Mesendoderm (in vitro differentiated cells): ENCODE results near the gene CHTF8.

Experiments used
- DNase-seq: peaks from one replicate; pipeline ENCODE4 v3.0.0; 2013
- H2AK5ac ChIP-seq: 2 replicates; pipeline ENCODE4 v1.6.1; 2013; ENCODE audit warnings: low read length, inconsistent platforms
- H2BK120ac ChIP-seq: 2 replicates; pipeline ENCODE4 v1.6.1; 2013; ENCODE audit warnings: low read depth, mild to moderate bottlenecking, low read length, moderate library complexity, mixed read lengths
- H2BK15ac ChIP-seq: replicated peaks from 2 replicates; pipeline ENCODE4 v1.6.1; 2013; ENCODE audit warnings: low read depth, mild to moderate bottlenecking, moderate library complexity
- H2BK5ac ChIP-seq: 2 replicates; pipeline ENCODE4 v1.6.1; 2013; ENCODE audit warnings: low read length, inconsistent platforms
- H3K18ac ChIP-seq: 2 replicates; pipeline ENCODE4 v1.6.1; 2013; ENCODE audit warnings: mild to moderate bottlenecking, low read length, mixed read lengths
- H3K23ac ChIP-seq: one replicate; pipeline ENCODE4 v1.6.1; 2013; ENCODE audit warnings: low read length
- H3K27ac ChIP-seq: 2 replicates; pipeline ENCODE4 v1.5.1; 2013; ENCODE audit warnings: low read depth, mild to moderate bottlenecking, inconsistent platforms, low read length, moderate library complexity
- H3K27me3 ChIP-seq: 2 replicates; pipeline ENCODE4 v1.6.1; 2013; ENCODE audit warnings: low read length, control low read depth, mild to moderate bottlenecking, inconsistent platforms; ENCODE audit not compliant: insufficient read depth, poor library complexity
- H3K36me3 ChIP-seq: 2 replicates; pipeline ENCODE4 v1.6.1; 2013; ENCODE audit warnings: low read length, inconsistent platforms; ENCODE audit not compliant: control insufficient read depth, insufficient read depth
- H3K4ac ChIP-seq: one replicate; pipeline ENCODE4 v1.6.1; 2013; ENCODE audit warnings: low read depth, mild to moderate bottlenecking, low read length, moderate library complexity
- H3K4me1 ChIP-seq: 2 replicates; pipeline ENCODE4 v1.6.1; 2013; ENCODE audit warnings: low read depth, low read length, inconsistent platforms; ENCODE audit not compliant: control insufficient read depth
- H3K4me2 ChIP-seq: 2 replicates; pipeline ENCODE4 v1.6.1; 2013; ENCODE audit warnings: low read length
- H3K4me3 ChIP-seq: 2 replicates; pipeline ENCODE4 v1.5.1; 2013; ENCODE audit warnings: mild to moderate bottlenecking, low read length
- H3K56ac ChIP-seq: one replicate; pipeline ENCODE4 v1.6.1; 2013; ENCODE audit warnings: low read length
- H3K79me1 ChIP-seq: 2 replicates; pipeline ENCODE4 v1.6.1; 2013; ENCODE audit warnings: low read length, inconsistent platforms
- H3K79me2 ChIP-seq: 2 replicates; pipeline ENCODE4 v1.6.1; 2013; ENCODE audit warnings: mild to moderate bottlenecking, low read length; ENCODE audit not compliant: control insufficient read depth, insufficient read depth
- H3K9ac ChIP-seq: 2 replicates; pipeline ENCODE4 v1.6.1; 2013; ENCODE audit warnings: low read length, inconsistent platforms
- H4K5ac ChIP-seq: one replicate; pipeline ENCODE4 v1.6.1; 2013; ENCODE audit warnings: low read length
- H4K8ac ChIP-seq: one replicate; pipeline ENCODE4 v1.6.1; 2013; ENCODE audit warnings: low read depth, mild to moderate bottlenecking, control low read depth, low read length, moderate library complexity
- WGBS: extraction: QIAGEN DNeasy Blood & Tissue Kit; methylation state at CpG from one replicate; pipeline ENCODE4 v1.1.7; 2013; ENCODE audit warnings: low lambda C conversion rate, missing lambda C conversion rate; ENCODE audit not compliant: insufficient coverage; ENCODE audit errors: extremely low coverage; 5-methylcytosine and 5-hydroxymethylcytosine counted together

CHTF8 gene

GRCh38 chr16:69111216-69111875 lies 21.0 kb downstream of the CHTF8 start:
- H3K4me3 ChIP-seq, result no peak overlapping the region
- no peak overlapping the region for H4K5ac ChIP-seq
- no peak overlapping the region for H2BK15ac ChIP-seq
- H3K23ac ChIP-seq, result no peak overlapping the region
- peaks cover 10% of the 10 kb centered on the region for H3K79me2 ChIP-seq
- H2BK5ac ChIP-seq, result no peak overlapping the region
- no peak overlapping the region for H3K27ac ChIP-seq
- no CpG with 5 or more reads among the region's 6 CpGs for WGBS
- no peak overlapping the region for H2AK5ac ChIP-seq
- no peak overlapping the region for H3K18ac ChIP-seq
- no peak overlapping the region for H3K9ac ChIP-seq
- no peak overlapping the region for H2BK120ac ChIP-seq
- no peak overlapping the region for H3K4me2 ChIP-seq
- H4K8ac ChIP-seq, result no peak overlapping the region
- no peaks in the 10 kb centered on the region for H3K36me3 ChIP-seq
- no peak overlapping the region for H3K4ac ChIP-seq
- H3K4me1 ChIP-seq, result peaks cover 5% of the 10 kb centered on the region
- DNase-seq, result no peak
- no peaks in the 10 kb centered on the region for H3K27me3 ChIP-seq
- H3K56ac ChIP-seq, result no peak overlapping the region
- H3K79me1 ChIP-seq, result peaks cover 3% of the 10 kb centered on the region

GRCh38 chr16:69110406-69110805 lies 22.0 kb downstream of the CHTF8 start:
- H2AK5ac ChIP-seq, result no peak overlapping the region

GRCh38 chr16:69109486-69110270 lies 22.7 kb downstream of the CHTF8 start:
- Histone ChIP-seq H2BK15ac (no peak overlapping the region), H3K4me2 (no peak overlapping the region), H3K79me1 (peaks cover 3% of the 10 kb centered on the region), H3K79me2 (peaks cover 10% of the 10 kb centered on the region), H2AK5ac (no peak overlapping the region), H4K8ac (no peak overlapping the region), H3K4ac (no peak overlapping the region), H3K27ac (no peak overlapping the region), H2BK5ac (no peak overlapping the region), H4K5ac (no peak overlapping the region), H3K9ac (no peak overlapping the region), H3K18ac (no peak overlapping the region), H3K36me3 (no peaks in the 10 kb centered on the region), H3K4me1 (peaks cover 5% of the 10 kb centered on the region), H3K4me3 (no peak overlapping the region), H2BK120ac (no peak overlapping the region), H3K56ac (no peak overlapping the region), H3K23ac (no peak overlapping the region), H3K27me3 (no peaks in the 10 kb centered on the region)
- no CpG with 5 or more reads among the region's 48 CpGs for WGBS
- DNase-seq, result no peak

More at GRCh38 chr16:69110406-69110805, 22.0 kb downstream of the CHTF8 start:
- H3K27me3 ChIP-seq, result no peaks in the 10 kb centered on the region
- H3K36me3 ChIP-seq, result no peaks in the 10 kb centered on the region
- peaks cover 5% of the 10 kb centered on the region for H3K4me1 ChIP-seq
- peaks cover 10% of the 10 kb centered on the region for H3K79me2 ChIP-seq
- H4K5ac ChIP-seq, result no peak overlapping the region
- H2BK5ac ChIP-seq, result no peak overlapping the region
- H3K4me3 ChIP-seq, result no peak overlapping the region
- H2BK120ac ChIP-seq, result no peak overlapping the region
- no peak overlapping the region for H3K18ac ChIP-seq
- H3K4me2 ChIP-seq, result no peak overlapping the region
- H3K56ac ChIP-seq, result no peak overlapping the region
- H3K23ac ChIP-seq, result no peak overlapping the region
- H4K8ac ChIP-seq, result no peak overlapping the region
- H3K9ac ChIP-seq, result no peak overlapping the region
- WGBS, result no CpG with 5 or more reads among the region's 7 CpGs
- no peak overlapping the region for H2BK15ac ChIP-seq
- no peak overlapping the region for H3K4ac ChIP-seq
- H3K27ac ChIP-seq, result no peak overlapping the region
- no peak for DNase-seq
- H3K79me1 ChIP-seq, result peaks cover 3% of the 10 kb centered on the region

GRCh38 chr16:69108905-69109252 lies 23.5 kb downstream of the CHTF8 start:
- no peak overlapping the region for H2BK5ac ChIP-seq

GRCh38 chr16:69108064-69108904 lies 24.1 kb downstream of the CHTF8 start:
- H4K8ac ChIP-seq, result no peak overlapping the region
- no peak overlapping the region for H4K5ac ChIP-seq
- no peak overlapping the region for H3K23ac ChIP-seq
- H2BK5ac ChIP-seq, result no peak overlapping the region
- no peak overlapping the region for H2AK5ac ChIP-seq
- H3K56ac ChIP-seq, result peak overlapping the region; percentile 69
- H2BK120ac ChIP-seq, result no peak overlapping the region
- no peak overlapping the region for H2BK15ac ChIP-seq
- peak; percentile 81 for DNase-seq
- H3K9ac ChIP-seq, result peak overlapping the region; percentile 75
- H3K36me3 ChIP-seq, result no peaks in the 10 kb centered on the region
- H3K27me3 ChIP-seq, result no peaks in the 10 kb centered on the region
- peaks cover 3% of the 10 kb centered on the region for H3K79me1 ChIP-seq
- no CpG with 5 or more reads among the region's 9 CpGs for WGBS
- peaks cover 5% of the 10 kb centered on the region for H3K4me1 ChIP-seq
- peak overlapping the region; percentile 1 for H3K4me3 ChIP-seq
- peak overlapping the region; percentile 97 for H3K4me2 ChIP-seq
- H3K27ac ChIP-seq, result no peak overlapping the region
- H3K4ac ChIP-seq, result no peak overlapping the region
- H3K79me2 ChIP-seq, result peaks cover 10% of the 10 kb centered on the region
- peak overlapping the region; percentile 78 for H3K18ac ChIP-seq

More at GRCh38 chr16:69108905-69109252, 23.5 kb downstream of the CHTF8 start:
- no peak overlapping the region for H4K8ac ChIP-seq
- H3K9ac ChIP-seq, result peak overlapping the region; percentile 28
- H3K4ac ChIP-seq, result no peak overlapping the region
- peaks cover 5% of the 10 kb centered on the region for H3K4me1 ChIP-seq
- H3K79me1 ChIP-seq, result peaks cover 3% of the 10 kb centered on the region
- no peak overlapping the region for H2BK120ac ChIP-seq
- no peak overlapping the region for H2AK5ac ChIP-seq
- H3K27me3 ChIP-seq, result no peaks in the 10 kb centered on the region
- no peak overlapping the region for H3K4me2 ChIP-seq
- H4K5ac ChIP-seq, result no peak overlapping the region
- no peak overlapping the region for H3K18ac ChIP-seq
- DNase-seq, result no peak
- no peak overlapping the region for H3K23ac ChIP-seq
- H3K27ac ChIP-seq, result no peak overlapping the region
- no peak overlapping the region for H2BK15ac ChIP-seq
- no peak overlapping the region for H3K56ac ChIP-seq
- WGBS, result no CpG with 5 or more reads among the region's 4 CpGs
- no peak overlapping the region for H3K4me3 ChIP-seq
- no peaks in the 10 kb centered on the region for H3K36me3 ChIP-seq
- peaks cover 10% of the 10 kb centered on the region for H3K79me2 ChIP-seq
